Measurements from ENCODE around the gene MICALL2. TPM values are rescaled to one million over a fixed set of nuclear protein-coding genes. Genes with fewer than 3 reads are reported as not detected.

MICALL2 gene
- polyA plus RNA-seq, 1 of the 3 experiments (the other 2 are of a cell fraction), result 38.8 TPM

DNA sequence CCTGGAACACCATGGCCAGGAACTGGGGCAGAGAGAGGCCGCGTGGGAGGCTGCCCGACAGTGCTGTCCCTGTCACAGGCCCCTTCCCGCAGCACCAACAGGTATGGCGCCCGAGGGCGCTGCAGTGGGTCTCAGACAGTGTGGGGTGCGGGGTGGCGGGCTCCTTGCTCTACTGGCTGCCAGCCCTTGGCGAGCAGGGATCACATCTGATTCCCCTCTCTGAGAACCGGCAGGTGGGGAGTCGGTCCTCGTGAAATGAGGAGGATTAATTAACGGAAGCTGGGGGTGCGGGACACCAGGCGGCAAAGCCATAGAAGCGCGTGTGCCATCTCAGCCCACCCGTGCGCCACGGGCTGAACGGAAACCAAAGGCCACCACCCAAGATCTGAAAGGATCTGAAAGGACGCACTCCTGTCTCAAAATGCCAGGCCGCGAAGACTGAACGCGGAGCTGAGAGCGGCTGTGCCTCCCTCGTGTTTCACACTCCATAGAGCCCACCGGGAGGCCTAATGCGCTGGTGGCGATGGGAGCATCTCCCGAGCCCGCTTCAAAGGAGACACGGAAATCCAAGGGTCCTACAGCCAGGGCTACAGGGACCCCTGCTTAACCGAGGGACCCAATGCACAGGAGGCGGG lies 38.1 kb upstream of the MICALL2 start (continued):
- TF ChIP-seq, protein P1, sequence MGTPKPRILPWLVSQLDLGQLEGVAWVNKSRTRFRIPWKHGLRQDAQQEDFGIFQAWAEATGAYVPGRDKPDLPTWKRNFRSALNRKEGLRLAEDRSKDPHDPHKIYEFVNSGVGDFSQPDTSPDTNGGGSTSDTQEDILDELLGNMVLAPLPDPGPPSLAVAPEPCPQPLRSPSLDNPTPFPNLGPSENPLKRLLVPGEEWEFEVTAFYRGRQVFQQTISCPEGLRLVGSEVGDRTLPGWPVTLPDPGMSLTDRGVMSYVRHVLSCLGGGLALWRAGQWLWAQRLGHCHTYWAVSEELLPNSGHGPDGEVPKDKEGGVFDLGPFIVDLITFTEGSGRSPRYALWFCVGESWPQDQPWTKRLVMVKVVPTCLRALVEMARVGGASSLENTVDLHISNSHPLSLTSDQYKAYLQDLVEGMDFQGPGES (IDR thresholded peaks at IDR 0.05; ENCODE audit: low read depth, low read length), result no peak
- TF ChIP-seq MXI1 (IDR thresholded peaks at IDR 0.05; ENCODE audit: low read depth, low read length), result no peak

GRCh38 chr7:1496531-1497292 lies 37.4 kb upstream of the MICALL2 start:
- no peak for TF ChIP-seq EZH2phosphoT487 (IDR thresholded peaks at IDR 0.05; ENCODE audit: borderline replicate concordance, low read depth)
- TF ChIP-seq, protein P2, sequence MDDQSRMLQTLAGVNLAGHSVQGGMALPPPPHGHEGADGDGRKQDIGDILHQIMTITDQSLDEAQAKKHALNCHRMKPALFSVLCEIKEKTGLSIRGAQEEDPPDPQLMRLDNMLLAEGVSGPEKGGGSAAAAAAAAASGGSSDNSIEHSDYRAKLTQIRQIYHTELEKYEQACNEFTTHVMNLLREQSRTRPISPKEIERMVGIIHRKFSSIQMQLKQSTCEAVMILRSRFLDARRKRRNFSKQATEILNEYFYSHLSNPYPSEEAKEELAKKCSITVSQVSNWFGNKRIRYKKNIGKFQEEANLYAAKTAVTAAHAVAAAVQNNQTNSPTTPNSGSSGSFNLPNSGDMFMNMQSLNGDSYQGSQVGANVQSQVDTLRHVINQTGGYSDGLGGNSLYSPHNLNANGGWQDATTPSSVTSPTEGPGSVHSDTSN (IDR thresholded peaks at IDR 0.05), result no peak
- no peak for TF ChIP-seq EP300 (IDR thresholded peaks at IDR 0.05; ENCODE audit: borderline replicate concordance in 1 of 2, low read depth in 1 of 2, low read length in 1 of 2)
- no peak for TF ChIP-seq MEF2A (IDR thresholded peaks at IDR 0.05; ENCODE audit: borderline replicate concordance, low read depth)
- TF ChIP-seq NRF1 (IDR thresholded peaks at IDR 0.05; ENCODE audit: low read depth, low read length), result no peak
- no peak for TF ChIP-seq TEAD4 (IDR thresholded peaks at IDR 0.05; ENCODE audit: borderline replicate concordance, insufficient read depth)
- no peak for TF ChIP-seq POLR2AphosphoS5 (IDR thresholded peaks at IDR 0.05; ENCODE audit: low read depth, low read length)
- no peak for TF ChIP-seq GABPA (IDR thresholded peaks at IDR 0.05; ENCODE audit: low read depth)
- TF ChIP-seq USF1 (IDR thresholded peaks at IDR 0.05; ENCODE audit: borderline replicate concordance, low read depth), result no peak
- no peak for TF ChIP-seq FOXM1 (IDR thresholded peaks at IDR 0.05; ENCODE audit: low read depth)
- no peak for TF ChIP-seq SIN3A (IDR thresholded peaks at IDR 0.05; ENCODE audit: borderline replicate concordance, low read depth, low read length)
- no peak for TF ChIP-seq ELF1 (IDR thresholded peaks at IDR 0.05)
- no peak for TF ChIP-seq USF2 (IDR thresholded peaks at IDR 0.05; ENCODE audit: borderline replicate concordance, low read depth, low read length)
- no peak for TF ChIP-seq MXI1 (IDR thresholded peaks at IDR 0.05; ENCODE audit: low read depth, low read length)
- no peak for TF ChIP-seq MAX (IDR thresholded peaks at IDR 0.05; ENCODE audit: low read depth)
- no peak for TF ChIP-seq YY1 (IDR thresholded peaks at IDR 0.05; ENCODE audit: low read depth)
- no peak for TF ChIP-seq NFIC (IDR thresholded peaks at IDR 0.05; ENCODE audit: borderline replicate concordance)
- no peak for TF ChIP-seq GATA2 (CRISPR knock-in tag; IDR thresholded peaks at IDR 0.05)
- no peak for TF ChIP-seq JUND (IDR thresholded peaks at IDR 0.05)
- 95% methylated on average over 22 of the region's 33 CpGs for WGBS (ENCODE audit: low lambda C conversion rate)
- Histone ChIP-seq H3K4me2 (no peak overlapping the region), H3K9me3 (no peaks in the 10 kb centered on the region), H4K20me1 (ENCODE audit: insufficient read depth) (peaks cover 18% of the 10 kb centered on the region), H2AFZ (ENCODE audit: low read depth) (no peak overlapping the region), H3F3A (replicated peaks; ENCODE audit: insufficient read depth) (no peaks in the 10 kb centered on the region), H3K79me2 (ENCODE audit: insufficient read depth) (peaks cover 16% of the 10 kb centered on the region), H3K9me2 (no peaks in the 10 kb centered on the region), H3K27me3 (ENCODE audit: insufficient read depth) (no peaks in the 10 kb centered on the region), H3K36me3 (replicated peaks in 1 of 2; ENCODE audit: control insufficient read depth in 1 of 2, insufficient read depth in 2 of 2, low read length in 1 of 2) (peaks cover 20 to 80% of the 10 kb centered on the region in 2 experiments), H3K27ac (ENCODE audit: low read depth in 2 of 2, low read length in 1 of 2) (no peak overlapping the region), H3K4me3 (ENCODE audit: low read depth in 2 of 2, low read length in 1 of 2) (no peak overlapping the region), H3K4me1 (ENCODE audit: control insufficient read depth in 1 of 2, insufficient read depth in 2 of 2, low read depth in 1 of 2, low read length in 1 of 2) (no peaks in the 10 kb centered on the region; a peak in 1 of 4 replicates), H3K9ac (no peak overlapping the region)
- no peak for DNase-seq
- CTCF ChIA-PET, result interaction anchor here (2.5 kb wide), 1 partner anchor 22 kb away, joined by 23 read pairs; no protein-coding TSS in a partner anchor
- POLR2A ChIA-PET, result no interaction called here

All from SK-N-SH (cell line).